Activated CD4-positive, CD25-positive, alpha-beta regulatory T cell treated with anti-CD3 and anti-CD28 coated beads, Interleukin-2, amount 50 U/mL, for 24 hours (primary cell): ENCODE results near the gene FHOD3.

ENCODE experiments used
- ATAC-seq, 2 donors: fragments of 150-1000 bp; cut with Tn5 transposase; one replicate each; pipeline ENCODE4 v1.10.0; 2021; ENCODE audit warnings: mild to moderate bottlenecking in 1 of 2, moderate library complexity in 1 of 2

The FHOD3 gene

GRCh38 chr18:36638224-36638623, 340.7 kb downstream of the FHOD3 start:
- no peak for ATAC-seq

DNA sequence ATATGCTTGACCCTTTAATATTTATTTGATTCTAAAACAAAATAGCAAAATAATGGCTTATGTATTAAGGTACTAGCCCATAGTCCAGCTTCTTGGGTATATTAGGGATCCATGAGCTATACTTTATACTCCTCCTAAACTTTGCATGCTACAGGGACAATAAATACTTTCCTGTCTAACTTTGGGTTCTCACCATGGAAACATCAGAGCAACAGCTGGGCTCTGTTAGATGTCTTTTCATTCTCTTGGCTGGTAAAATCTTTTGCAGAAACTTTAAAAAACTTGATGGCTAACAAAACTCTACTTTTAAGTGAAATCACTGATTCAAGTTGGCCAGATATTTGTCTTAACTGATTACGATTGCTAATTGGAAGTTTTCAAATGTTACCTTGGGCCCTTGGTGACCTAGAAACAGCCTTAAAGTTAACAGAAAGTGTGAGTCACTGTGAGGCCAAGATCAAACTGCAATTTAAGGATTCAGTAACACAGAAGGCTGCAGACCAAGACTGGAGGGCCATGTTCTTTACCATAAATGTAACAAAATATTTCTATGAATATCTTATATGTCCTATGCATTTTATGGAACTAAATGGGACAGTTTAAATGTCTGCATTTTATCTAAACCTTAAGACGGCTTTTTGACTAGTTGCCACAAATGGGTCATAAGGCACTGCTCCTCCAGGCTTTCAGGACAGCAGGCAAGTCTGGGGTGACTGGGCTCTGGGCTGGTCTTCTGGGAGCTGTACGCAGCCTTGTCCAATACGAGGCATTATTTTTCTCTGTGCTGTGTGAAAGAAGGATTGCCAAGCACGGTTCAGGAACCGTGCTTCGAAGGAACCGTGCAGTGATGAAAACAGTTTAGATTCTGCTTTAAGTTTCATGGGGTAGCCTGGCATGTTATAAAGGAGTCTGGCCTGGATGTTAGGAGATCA, 342.8 kb downstream of the FHOD3 start:
- ATAC-seq = no peak

- no peak for ATAC-seq
Observed at GRCh38 chr18:36643061-36643460, 345.5 kb downstream of the FHOD3 start.

- no peak for ATAC-seq
Observed at GRCh38 chr18:36648803-36649202, 351.3 kb downstream of the FHOD3 start.

- no peak for ATAC-seq
Observed at GRCh38 chr18:36649205-36649604, 351.7 kb downstream of the FHOD3 start.

GRCh38 chr18:36650266-36650665, 352.8 kb downstream of the FHOD3 start:
- ATAC-seq = no peak

- no peak for ATAC-seq
Observed at GRCh38 chr18:36650906-36651305, 353.4 kb downstream of the FHOD3 start.

DNA sequence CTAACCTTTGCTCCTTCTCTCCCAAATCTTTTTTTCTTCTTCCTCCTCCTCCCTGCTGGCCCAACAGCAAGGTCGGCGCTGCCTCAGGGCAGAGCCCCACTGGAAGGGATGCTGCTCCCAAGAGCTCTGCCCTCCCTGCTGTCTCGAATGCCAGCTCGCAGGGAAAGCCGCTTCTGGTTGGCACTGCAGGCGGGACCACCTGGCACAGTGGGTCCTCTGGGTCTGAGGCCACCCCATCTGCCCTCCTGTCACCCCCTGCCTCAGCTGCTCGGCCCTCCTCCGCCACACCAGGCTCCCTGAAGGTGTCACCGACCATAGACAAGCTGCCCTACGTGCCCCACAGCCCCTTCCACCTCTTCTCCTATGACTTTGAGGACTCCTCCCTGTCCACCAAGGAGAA, 355.0 kb downstream of the FHOD3 start:
- peak in 1 of 2 donors; percentile 24 for ATAC-seq

DNA sequence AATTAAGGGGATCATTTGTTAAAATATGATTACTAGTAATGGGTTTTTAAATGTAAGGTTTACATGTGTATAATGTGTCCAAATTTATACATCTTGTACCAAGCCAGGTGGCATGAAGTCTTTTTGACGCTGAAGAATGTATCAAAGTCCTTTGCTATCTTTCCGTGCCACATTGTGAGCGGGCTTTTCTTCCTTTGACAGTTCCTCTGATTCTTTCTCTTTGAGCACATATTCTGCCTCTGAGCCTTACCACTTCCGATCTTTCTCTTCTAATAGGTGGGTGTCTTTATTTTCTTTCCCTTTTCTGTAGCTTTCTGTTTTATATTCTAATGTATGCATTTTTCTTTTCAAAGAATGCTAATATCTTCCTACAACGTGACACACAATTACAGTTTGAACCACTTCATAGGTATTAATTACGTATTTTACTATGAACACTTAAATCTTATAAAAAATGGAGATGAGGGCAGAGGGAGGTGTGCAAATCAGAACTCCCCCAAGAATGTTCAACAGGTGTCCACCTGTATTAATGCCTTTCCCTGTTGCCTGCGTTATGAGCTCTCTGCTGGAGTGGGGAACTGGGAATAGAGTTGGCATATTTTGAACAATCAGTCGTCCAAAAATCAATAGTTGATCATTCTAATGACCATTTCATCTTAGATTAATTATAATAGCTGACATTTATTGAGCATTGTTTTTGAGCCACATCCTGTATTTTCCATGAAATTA, 355.8 kb downstream of the FHOD3 start:
- ATAC-seq = no peak

- no peak for ATAC-seq
Observed at GRCh38 chr18:36653870-36654269, 356.4 kb downstream of the FHOD3 start.

- no peak for ATAC-seq
Observed at GRCh38 chr18:36655074-36655473, 357.6 kb downstream of the FHOD3 start.

DNA sequence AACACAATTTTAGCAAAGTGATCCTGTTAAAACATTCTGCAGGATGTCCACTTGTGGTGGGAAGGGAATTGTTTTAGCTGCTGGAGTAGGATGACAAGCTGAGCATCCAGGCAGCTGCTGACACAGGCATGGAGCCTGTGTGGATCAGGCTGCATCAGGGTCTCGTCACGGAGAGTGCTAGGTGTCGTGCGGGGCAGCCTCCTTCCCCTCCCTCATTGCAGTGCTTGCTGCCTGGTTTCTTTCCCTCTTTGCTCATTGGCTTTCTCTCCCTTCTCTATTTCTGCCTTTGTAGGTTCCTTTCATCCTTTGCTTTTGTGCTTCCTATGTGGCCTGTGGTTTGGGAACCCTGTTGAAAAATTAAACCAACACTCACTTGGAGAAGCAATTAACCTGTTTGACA, 358.4 kb downstream of the FHOD3 start:
- ATAC-seq = no peak

DNA sequence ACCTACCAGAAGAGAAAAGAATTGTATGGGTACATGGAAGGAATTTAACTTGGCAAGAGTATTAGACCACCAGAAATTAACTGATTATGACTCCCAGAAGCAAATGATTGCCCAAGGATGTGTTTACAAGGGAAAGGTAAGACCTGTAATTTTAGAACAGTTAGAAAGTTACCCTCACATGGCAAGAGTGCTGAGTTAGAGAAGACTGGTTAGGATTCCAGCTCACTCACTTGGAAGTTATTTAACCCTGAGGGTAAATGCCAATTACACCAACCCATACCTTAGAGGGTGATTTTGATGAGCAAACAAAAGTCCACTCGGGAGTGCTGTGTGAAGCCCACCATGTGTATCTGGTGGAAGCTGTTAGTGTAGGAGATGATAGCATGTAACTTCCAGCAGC, 361.1 kb downstream of the FHOD3 start:
- no peak for ATAC-seq

DNA sequence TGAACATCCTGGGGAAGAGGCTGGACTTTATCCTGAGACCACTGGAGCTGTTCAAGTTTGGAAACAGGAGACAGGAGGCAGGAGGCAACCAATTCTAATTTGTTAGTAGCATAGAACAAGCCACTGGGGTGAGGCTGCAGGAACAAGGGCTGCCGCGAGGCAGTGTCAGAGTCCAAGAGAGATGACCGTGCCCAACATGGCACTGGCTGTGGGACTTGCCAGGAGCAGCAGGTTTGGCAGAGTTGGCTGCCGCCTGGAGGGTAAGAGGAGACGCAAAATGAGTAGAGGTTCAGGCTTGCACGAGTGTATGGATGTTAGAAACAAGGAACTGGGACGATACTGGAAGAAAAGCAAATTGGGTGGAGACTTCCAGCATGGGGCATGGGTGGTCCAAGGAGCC, 362.8 kb downstream of the FHOD3 start:
- no peak for ATAC-seq

DNA sequence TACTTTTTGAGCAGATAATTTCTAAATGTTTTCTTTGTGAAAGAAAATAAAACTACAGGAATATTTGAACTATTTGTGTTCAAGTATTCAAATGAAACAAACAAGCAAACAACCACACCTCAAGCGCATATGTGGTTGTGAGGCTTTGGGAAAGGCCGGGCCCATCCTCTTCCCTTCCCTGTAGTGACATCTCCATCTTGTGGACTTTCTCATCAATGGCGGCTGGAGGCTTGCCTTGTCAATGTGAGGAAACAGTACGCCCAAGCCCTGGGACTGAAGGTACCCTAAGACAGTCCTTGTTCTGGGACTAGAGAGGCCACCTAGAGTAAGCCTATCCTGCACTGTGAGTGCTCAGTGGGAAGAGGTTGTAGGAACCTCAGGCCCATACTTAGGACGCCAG, 364.5 kb downstream of the FHOD3 start:
- no peak for ATAC-seq

DNA sequence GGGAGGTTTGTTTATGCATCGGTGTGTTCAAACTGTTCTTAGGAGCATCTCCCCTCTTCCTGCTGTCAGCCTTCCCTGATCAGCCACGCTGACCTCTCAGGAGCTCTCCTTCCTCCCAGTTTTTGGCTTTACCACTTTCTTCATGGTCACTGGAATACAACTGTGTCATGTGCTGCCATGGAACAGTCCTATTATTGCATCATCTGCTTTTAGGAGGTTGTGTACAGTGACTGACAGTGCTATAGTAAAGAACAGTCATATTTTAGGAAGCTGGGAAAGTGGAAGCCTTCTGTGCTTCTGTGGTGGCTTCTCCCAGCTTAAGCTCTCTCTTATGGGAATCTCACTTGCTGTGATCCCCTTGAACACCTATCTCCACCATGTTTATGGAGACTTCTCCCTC, 365.8 kb downstream of the FHOD3 start:
- ATAC-seq = no peak

DNA sequence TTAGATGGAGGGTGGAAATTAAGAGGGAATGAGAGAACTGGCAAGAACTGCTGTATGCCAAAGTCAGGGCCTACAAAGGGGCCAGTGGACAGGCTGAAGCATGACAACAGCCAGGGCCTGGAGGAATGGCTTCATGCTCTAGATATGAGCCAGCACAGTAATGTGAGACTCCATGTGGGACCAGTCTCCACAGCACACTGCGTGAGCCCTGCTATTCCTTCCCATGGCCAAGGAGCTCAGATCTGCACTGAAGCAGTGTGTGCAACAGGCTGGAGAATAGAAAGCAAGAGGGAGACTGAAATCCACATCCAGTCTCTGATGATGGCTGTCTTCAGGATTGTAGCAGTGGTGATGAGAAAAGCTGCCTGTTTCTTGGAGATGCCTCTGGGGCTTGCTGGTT, 368.4 kb downstream of the FHOD3 start:
- ATAC-seq = no peak

- ATAC-seq = no peak
Observed at GRCh38 chr18:36667811-36668210, 370.3 kb downstream of the FHOD3 start.

- no peak for ATAC-seq
Observed at GRCh38 chr18:36668349-36668748, 370.8 kb downstream of the FHOD3 start.

DNA sequence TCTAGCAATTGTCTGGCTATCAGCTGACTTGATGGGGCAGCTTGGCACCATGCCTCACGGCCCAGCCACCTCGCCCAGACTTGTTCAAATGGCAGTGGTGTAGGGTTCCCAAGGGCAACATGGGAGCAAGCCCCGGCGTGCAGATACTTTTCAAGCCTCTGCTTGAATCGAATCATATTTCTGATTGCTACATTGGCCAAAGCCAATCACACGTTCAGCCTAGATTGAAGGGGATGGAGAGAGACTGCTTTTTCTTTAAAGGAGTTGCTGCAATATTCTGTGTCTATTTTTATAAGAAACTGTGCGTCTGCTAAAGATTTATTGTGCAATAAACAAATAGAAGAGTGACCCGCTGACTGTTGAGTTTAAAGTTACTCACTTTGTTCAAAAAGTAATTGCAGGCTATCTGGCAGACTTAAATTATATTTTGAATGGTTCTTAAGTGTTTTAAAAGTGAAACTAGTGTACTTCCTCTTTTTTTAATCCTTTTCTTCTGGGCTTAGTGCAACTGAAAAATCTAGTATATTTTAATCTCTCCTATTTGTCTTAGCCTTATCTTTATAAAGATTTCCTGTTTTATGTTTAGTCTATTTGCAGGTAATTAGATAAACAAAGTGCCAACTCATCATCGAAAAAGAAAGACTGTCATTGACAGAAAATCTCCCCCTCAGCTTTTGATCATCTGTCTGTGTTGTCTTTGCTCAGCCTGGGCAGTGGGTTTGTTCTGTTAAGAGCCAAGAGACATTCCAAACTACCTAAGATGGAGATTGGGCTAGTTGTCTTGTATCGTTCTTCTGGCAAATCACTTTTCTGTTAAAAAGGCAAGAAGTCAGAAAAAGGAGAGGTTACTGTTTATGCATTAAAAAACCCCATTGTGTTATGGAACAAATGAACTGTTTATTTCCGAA, 375.2 kb downstream of the FHOD3 start:
- ATAC-seq = no peak

DNA sequence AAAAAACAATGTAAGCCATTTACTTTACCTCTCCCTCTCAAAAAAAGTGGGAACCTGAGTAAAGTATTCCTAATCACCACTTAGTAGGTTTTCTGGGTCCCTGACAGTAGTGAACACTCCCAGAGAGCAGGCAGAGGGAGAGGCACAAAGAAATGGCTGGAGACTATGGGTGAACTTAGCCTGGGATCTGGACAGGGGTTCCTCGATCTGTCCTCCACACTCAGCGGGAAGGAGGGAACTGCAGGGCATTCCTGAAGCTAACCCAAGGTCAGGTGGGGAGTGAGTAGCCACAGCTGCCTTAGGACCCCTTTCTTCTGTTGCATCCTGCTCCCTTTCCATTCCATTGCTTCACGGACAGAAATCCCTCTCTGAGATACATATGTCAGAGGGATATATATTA, 375.9 kb downstream of the FHOD3 start:
- no peak for ATAC-seq

DNA sequence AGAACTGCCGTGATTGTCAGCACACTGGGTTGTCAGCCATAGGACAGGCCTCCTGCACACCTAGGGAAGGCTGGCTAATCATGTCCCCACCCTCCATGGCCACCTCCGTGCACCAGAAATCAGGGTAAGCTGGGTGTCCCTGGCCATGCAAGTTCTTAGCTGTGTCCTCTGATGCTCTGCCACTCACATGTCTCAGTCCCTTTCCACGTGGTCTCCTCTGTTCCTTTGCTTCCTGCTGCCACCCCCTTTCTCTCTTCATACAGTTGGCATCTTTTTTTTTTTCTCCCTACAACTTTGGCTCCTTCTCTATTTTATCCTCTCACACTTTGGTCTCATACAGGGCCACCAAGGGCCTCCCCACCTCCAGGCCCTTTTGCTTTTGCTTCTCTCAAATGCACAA, 377.6 kb downstream of the FHOD3 start:
- no peak for ATAC-seq

DNA sequence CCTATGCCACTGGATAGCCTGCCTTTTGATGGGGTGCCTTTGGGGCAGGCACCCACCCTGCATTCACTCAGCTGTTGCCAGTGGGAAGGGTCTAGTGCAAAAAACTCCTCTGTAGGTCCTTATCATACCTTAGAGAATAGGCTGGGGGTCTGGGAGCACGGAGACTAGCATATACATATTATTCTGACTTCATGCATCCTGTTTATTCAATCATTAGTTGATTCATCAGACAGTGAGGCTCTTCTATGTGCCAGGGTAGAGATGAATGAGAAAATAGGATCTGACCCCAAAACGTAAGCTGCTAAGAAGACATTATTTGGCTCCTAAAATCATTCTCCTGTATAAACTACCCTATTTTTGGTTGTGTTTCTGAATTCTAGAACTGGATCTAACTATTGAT, 378.0 kb downstream of the FHOD3 start:
- ATAC-seq = no peak
